D721Med (cell line): Measurements from ENCODE around the gene CFB.
"Not testable (repeated sequence)": the region's sequence is repeated elsewhere in the genome, so short reads cannot be mapped to it uniquely, and the experiment has no call there.

Experiments
- DNase-seq: peaks from one replicate; pipeline ENCODE4 v3.0.0; 2011; ENCODE audit warnings: low spot score; ENCODE audit not compliant: insufficient read length
- FAIRE-seq: peaks from 2 replicates; lab custom pipeline; 2011; peaks lifted over from hg19 to GRCh38; lab: Jason Lieb, UNC
- TF ChIP-seq, protein P1 (sequence below): IDR thresholded peaks from 2 replicates; pipeline ENCODE4 v1.5.1; 2012; ENCODE audit warnings: mild to moderate bottlenecking, control low read depth; ENCODE audit not compliant: insufficient read depth; ENCODE audit errors: missing control alignments

CFB gene

DNA sequence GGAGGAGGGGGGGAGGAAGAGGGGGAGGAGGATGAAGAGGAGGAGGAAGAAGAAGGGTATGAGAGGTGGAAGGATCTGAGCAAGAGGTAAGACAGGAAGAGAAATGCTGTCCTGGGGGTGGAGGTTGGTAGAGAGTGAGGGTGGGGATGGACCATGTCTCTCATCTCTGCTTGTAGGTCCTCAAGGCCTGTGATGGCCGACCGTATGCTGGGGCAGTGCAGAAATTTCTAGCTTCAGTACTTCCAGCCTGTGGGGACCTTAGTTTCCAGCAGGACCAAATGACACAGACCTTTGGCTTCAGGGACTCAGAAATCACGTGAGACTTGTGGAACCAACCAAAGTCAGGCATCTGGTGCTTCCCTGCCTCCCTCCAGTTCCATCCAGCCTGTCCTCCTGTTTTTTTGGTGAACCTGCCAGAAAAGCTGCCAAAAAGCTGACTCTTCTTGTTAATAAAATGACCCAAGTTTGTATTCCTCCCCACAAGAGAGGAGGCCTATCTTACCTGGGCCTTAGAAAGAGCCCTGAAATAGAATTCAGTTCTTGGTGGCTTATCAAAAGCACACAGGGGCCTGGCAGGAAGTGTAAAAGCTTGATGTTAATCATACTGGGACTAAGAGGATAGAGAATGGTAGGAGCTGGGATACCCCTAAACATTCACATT is 33.5 kb downstream of the CFB start:
- TF ChIP-seq, protein P1, sequence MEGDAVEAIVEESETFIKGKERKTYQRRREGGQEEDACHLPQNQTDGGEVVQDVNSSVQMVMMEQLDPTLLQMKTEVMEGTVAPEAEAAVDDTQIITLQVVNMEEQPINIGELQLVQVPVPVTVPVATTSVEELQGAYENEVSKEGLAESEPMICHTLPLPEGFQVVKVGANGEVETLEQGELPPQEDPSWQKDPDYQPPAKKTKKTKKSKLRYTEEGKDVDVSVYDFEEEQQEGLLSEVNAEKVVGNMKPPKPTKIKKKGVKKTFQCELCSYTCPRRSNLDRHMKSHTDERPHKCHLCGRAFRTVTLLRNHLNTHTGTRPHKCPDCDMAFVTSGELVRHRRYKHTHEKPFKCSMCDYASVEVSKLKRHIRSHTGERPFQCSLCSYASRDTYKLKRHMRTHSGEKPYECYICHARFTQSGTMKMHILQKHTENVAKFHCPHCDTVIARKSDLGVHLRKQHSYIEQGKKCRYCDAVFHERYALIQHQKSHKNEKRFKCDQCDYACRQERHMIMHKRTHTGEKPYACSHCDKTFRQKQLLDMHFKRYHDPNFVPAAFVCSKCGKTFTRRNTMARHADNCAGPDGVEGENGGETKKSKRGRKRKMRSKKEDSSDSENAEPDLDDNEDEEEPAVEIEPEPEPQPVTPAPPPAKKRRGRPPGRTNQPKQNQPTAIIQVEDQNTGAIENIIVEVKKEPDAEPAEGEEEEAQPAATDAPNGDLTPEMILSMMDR: no peak
- FAIRE-seq (no peak), DNase-seq (no peak)

DNA sequence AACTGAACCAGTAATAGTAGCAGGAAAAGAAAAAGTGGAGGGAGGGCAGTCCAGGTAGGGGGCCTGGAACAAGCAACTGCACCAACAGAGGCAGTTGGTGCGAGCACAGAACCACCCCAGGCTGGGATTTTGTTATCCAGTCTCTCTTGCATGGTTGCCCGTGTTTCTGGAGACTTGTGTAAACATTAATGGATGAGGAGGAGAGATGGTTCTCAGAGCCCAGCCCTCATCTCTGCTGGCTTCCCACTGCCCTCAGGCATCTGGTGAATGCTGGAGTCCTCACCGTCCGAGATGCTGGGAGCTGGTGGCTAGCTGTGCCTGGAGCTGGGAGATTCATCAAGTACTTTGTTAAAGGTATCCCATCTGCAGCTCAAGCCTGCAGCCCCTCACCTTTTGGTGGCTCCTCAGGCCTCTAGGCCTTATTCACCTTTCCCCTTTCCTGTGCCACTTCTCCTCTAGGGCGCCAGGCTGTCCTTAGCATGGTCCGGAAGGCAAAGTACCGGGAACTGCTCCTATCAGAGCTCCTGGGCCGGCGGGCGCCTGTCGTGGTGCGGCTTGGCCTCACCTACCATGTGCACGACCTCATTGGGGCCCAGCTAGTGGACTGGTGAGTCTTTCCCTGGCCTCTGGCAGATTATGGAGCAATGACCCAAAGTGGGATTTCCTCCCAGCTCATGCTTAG is 34.4 kb downstream of the CFB start:
- FAIRE-seq, DNase-seq: not testable (repeated sequence)

DNA sequence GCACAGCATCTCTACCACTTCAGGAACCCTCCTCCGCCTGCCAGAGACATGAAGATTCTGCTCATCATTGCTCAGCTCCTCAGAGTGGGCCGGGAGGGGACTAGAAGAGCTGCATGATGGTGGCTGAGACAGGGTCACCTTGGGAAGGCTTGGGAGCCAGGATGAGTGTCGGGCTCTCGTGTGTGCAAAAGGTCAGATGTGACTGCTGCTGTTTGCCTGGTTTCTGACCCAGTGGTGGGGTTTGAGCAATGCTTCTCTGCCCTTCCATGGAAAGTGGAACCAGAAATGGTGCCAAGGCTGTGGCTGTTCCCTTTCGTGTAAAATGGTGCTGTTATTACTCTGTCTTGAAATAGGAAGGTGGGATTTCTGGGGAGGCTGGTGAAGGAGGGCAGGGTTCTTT is 35.1 kb downstream of the CFB start:
- not testable (repeated sequence) for FAIRE-seq

DNA sequence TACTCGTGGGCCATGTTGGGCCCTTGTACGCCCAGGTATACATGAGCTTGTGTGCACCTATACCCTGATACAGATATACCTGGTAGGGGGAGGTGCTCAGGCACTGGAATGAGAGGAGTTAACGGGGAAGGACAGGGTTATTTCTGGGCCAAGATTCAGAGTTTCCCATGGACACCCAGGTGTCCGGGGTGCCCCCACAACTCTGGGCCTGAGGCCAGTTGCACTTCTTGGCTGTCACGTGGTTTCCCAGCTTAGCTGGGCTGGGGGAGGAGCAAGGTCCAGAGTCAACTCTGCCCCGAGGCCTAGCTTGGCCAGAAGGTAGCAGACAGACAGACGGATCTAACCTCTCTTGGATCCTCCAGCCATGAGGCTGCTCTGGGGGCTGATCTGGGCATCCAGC is 35.8 kb downstream of the CFB start, which contains the start of gene C4A:
TSS of gene C4A (plus strand) at position 314 of the 400 bp plus-strand sequence. CDS start at position 365, 51 bp downstream.
- not testable (repeated sequence) for FAIRE-seq, DNase-seq

More for the DNA sequence above, 35.1 kb downstream of the CFB start:
- not testable (repeated sequence) for DNase-seq

DNA sequence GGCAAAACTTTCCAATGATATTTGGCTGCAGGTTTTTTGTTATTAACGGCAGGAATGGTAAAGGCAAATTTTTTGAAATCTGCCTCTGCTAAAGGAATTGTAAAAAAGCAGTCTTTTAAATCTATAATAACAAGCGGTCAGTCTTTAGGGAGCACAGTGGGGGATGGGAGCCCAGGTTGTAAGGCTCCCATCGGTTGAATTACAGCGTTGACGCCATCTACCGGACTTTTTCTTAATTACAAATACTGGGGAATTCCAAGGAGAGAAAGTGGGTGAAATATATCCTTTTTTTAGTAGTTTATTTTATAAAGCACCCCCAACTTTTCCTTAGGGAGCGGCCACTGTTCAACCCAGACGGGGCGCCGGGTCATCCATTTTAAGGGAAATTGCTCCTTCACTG is 43.5 kb downstream of the CFB start:
- FAIRE-seq, DNase-seq: not testable (repeated sequence)

DNA sequence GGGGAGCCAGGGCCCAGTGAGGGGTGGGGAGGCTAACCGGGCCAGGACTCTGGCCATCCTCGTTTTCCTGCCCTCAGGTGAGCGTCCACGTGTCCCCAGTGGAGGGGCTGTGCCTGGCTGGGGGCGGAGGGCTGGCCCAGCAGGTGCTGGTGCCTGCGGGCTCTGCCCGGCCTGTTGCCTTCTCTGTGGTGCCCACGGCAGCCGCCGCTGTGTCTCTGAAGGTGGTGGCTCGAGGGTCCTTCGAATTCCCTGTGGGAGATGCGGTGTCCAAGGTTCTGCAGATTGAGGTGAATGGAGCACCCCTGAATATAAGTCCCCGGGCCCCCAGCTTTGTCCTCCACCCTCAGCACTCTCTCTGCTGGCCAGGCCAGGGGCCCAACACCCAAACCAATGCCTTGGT is 48.5 kb downstream of the CFB start:
- not testable (repeated sequence) for DNase-seq, FAIRE-seq

DNA sequence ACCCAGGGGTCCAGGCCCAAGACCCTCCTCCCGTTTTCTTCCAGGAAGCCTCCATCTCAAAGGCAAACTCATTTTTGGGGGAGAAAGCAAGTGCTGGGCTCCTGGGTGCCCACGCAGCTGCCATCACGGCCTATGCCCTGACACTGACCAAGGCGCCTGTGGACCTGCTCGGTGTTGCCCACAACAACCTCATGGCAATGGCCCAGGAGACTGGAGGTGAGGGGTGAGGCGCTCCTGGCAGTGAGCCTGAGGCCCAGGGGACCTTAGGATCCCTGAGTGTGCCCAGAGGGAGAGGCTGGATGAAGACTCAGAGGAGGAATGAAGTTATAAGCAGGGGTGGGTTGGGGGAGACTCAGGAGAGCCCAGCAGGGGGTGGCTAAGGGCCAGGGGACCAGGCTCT is 50.5 kb downstream of the CFB start:
- FAIRE-seq, DNase-seq: not testable (repeated sequence)
